HepG2 (cell line): ENCODE data around the gene USP43. TPM values are rescaled to one million over a fixed set of nuclear protein-coding genes. Genes with fewer than 3 reads are reported as not detected.

Experiments used
- ATAD3A ChIP-seq: sonication (generic); formaldehyde crosslinking; IDR thresholded peaks from 2 replicates; pipeline ENCODE4 v1.4.0; 2020; ENCODE audit warnings: missing genetic modification reagents
- DNMT1 ChIP-seq: sonication (generic); formaldehyde crosslinking; IDR thresholded peaks from 2 replicates; pipeline ENCODE4 v1.5.1; 2020; ENCODE audit warnings: mild to moderate bottlenecking, missing genetic modification reagents
- HES4 ChIP-seq: sonication (generic); formaldehyde crosslinking; IDR thresholded peaks from 2 replicates; pipeline ENCODE4 v1.9.0; 2021; ENCODE audit warnings: mild to moderate bottlenecking, missing genetic modification reagents, borderline replicate concordance
- IRX3 ChIP-seq: sonication (generic); formaldehyde crosslinking; IDR thresholded peaks from 2 replicates; pipeline ENCODE4 v1.8.1; 2023; ENCODE audit warnings: mild to moderate bottlenecking, low read depth, missing genetic modification reagents, borderline replicate concordance
- KDM5B ChIP-seq: sonication (generic); formaldehyde crosslinking; IDR thresholded peaks from 2 replicates; pipeline ENCODE4 v1.4.0; 2020; ENCODE audit warnings: missing genetic modification reagents, mild to moderate bottlenecking, borderline replicate concordance
- NCOA1 ChIP-seq: sonication (generic); formaldehyde crosslinking; IDR thresholded peaks from 2 replicates; pipeline ENCODE4 v1.9.0; 2021; ENCODE audit warnings: missing genetic modification reagents
- PPARG ChIP-seq: conservative IDR thresholded peaks from 2 replicates; pipeline ENCODE4 v1.6.1; 2016; ENCODE audit warnings: missing biosample characterization, missing genetic modification reagents
- PTBP1 ChIP-seq: fragments of 200-400 bp; formaldehyde crosslinking; IDR thresholded peaks from 2 replicates; pipeline ENCODE4 v1.6.1; 2018; ENCODE audit warnings: low read length, low read depth; ENCODE audit not compliant: poor library complexity, severe bottlenecking
- SP5 ChIP-seq: IDR thresholded peaks from 2 replicates; pipeline ENCODE4 v1.6.1; 2016; ENCODE audit warnings: low read depth, borderline replicate concordance
- THAP9 ChIP-seq: sonication (generic); formaldehyde crosslinking; IDR thresholded peaks from 2 replicates; pipeline ENCODE4; 2020; ENCODE audit warnings: missing genetic modification reagents, mild to moderate bottlenecking, borderline replicate concordance
- YEATS2 ChIP-seq: sonication (generic); formaldehyde crosslinking; IDR thresholded peaks from 2 replicates; pipeline ENCODE4 v1.4.0; 2020; ENCODE audit warnings: missing genetic modification reagents, borderline replicate concordance
- ZMAT3 ChIP-seq: sonication (generic); formaldehyde crosslinking; conservative IDR thresholded peaks from 2 replicates; pipeline ENCODE4 v1.7.0; 2021; ENCODE audit warnings: missing genetic modification reagents
- ZNF232 ChIP-seq: sonication (generic); formaldehyde crosslinking; IDR thresholded peaks from 2 replicates; pipeline ENCODE4 v1.4.0; 2020; ENCODE audit warnings: missing genetic modification reagents, borderline replicate concordance
- ZNF274 ChIP-seq: sonication (generic); formaldehyde crosslinking; IDR thresholded peaks from 2 replicates; pipeline ENCODE4 v1.5.1; 2020; ENCODE audit warnings: mild to moderate bottlenecking, missing genetic modification reagents
- ZNF446 ChIP-seq: sonication (generic); formaldehyde crosslinking; IDR thresholded peaks from 2 replicates; pipeline ENCODE4 v1.5.0; 2020; ENCODE audit warnings: mild to moderate bottlenecking, missing genetic modification reagents
- ZNF460 ChIP-seq: sonication (generic); formaldehyde crosslinking; IDR thresholded peaks from 2 replicates; pipeline ENCODE4 v1.5.1; 2020; ENCODE audit warnings: missing genetic modification reagents, mild to moderate bottlenecking, borderline replicate concordance
- ZNF740 ChIP-seq: sonication (generic); formaldehyde crosslinking; IDR thresholded peaks from 2 replicates; pipeline ENCODE4 v1.4.0; 2020; ENCODE audit warnings: missing genetic modification reagents
- ZNF781 ChIP-seq: sonication (generic); formaldehyde crosslinking; IDR thresholded peaks from 2 replicates; pipeline ENCODE4 v1.5.1; 2020; ENCODE audit warnings: borderline replicate concordance, mild to moderate bottlenecking, missing genetic modification reagents; ENCODE audit errors: not compliant biosample characterization
- ZUFSP ChIP-seq: sonication (generic); formaldehyde crosslinking; IDR thresholded peaks from 2 replicates; pipeline ENCODE4 v1.9.0; 2021; ENCODE audit warnings: missing genetic modification reagents, mild to moderate bottlenecking, borderline replicate concordance
- polyA plus RNA-seq, 8 experiments: library from polyadenylated mRNA; depleted of rRNA in 3 of 8; stranded (reverse) in 7 of 8; unstranded in 1 of 8; fragments of >200 nt; fragmentation: Illumina TruSeq in 4 of 8; extraction: Trizol in 4 of 8; gene quantifications; 2 replicates each; pipeline versions ENCODE4 v1.2.1 to v1.2.3, GENCODE V29; 2011 to 2016; ENCODE audit warnings: low read depth in 4 of 8, missing spikeins in 1 of 8, mixed read lengths in 1 of 8; ENCODE audit not compliant: insufficient read depth in 1 of 8
- total RNA-seq, 5 experiments: library from RNA; depleted of rRNA; stranded (reverse); fragments of >200 nt; fragmentation: Illumina TruSeq; extraction: Trizol; gene quantifications; 2 replicates each; pipeline ENCODE4 v1.2.3, GENCODE V29; 2016; ENCODE audit warnings: low read depth in 1 of 5
- TF ChIP-seq, protein P1 (sequence below): sonication (generic); formaldehyde crosslinking; IDR thresholded peaks from 2 replicates; pipeline ENCODE4 v1.5.0; 2020; ENCODE audit warnings: mild to moderate bottlenecking, missing genetic modification reagents, borderline replicate concordance

Gene USP43
- total and polyA plus RNA-seq, 2 of the 13 experiments (the other 11 are each of a cell fraction or from before 2014, with no cell fraction given) = 1.6 to 2.2 TPM

- TF ChIP-seq ZUFSP (CRISPR knock-in tag) = no peak
- no peak; the same call in 1 of the 2 replicates for TF ChIP-seq ZNF274 (CRISPR knock-in tag)
- no peak for TF ChIP-seq ZNF460 (CRISPR knock-in tag)
- no peak for TF ChIP-seq ZMAT3 (CRISPR knock-in tag)
- TF ChIP-seq, protein P1, sequence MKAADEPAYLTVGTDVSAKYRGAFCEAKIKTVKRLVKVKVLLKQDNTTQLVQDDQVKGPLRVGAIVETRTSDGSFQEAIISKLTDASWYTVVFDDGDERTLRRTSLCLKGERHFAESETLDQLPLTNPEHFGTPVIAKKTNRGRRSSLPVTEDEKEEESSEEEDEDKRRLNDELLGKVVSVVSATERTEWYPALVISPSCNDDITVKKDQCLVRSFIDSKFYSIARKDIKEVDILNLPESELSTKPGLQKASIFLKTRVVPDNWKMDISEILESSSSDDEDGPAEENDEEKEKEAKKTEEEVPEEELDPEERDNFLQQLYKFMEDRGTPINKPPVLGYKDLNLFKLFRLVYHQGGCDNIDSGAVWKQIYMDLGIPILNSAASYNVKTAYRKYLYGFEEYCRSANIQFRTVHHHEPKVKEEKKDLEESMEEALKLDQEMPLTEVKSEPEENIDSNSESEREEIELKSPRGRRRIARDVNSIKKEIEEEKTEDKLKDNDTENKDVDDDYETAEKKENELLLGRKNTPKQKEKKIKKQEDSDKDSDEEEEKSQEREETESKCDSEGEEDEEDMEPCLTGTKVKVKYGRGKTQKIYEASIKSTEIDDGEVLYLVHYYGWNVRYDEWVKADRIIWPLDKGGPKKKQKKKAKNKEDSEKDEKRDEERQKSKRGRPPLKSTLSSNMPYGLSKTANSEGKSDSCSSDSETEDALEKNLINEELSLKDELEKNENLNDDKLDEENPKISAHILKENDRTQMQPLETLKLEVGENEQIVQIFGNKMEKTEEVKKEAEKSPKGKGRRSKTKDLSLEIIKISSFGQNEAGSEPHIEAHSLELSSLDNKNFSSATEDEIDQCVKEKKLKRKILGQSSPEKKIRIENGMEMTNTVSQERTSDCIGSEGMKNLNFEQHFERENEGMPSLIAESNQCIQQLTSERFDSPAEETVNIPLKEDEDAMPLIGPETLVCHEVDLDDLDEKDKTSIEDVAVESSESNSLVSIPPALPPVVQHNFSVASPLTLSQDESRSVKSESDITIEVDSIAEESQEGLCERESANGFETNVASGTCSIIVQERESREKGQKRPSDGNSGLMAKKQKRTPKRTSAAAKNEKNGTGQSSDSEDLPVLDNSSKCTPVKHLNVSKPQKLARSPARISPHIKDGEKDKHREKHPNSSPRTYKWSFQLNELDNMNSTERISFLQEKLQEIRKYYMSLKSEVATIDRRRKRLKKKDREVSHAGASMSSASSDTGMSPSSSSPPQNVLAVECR (CRISPR knock-in tag) = no peak; the same call in 1 of the 2 replicates
- no peak for TF ChIP-seq IRX3 (CRISPR knock-in tag)
- TF ChIP-seq NCOA1 = no peak
- TF ChIP-seq PTBP1 = peak; percentile 61
- peak; percentile 45; the same call in 1 of the 2 replicates for TF ChIP-seq SP5 (CRISPR knock-in tag)
- TF ChIP-seq KDM5B = peak; percentile 70; the same call in 1 of the 2 replicates
- TF ChIP-seq HES4 = no peak
- TF ChIP-seq YEATS2 (CRISPR knock-in tag) = no peak
- no peak for TF ChIP-seq ZNF781 (CRISPR knock-in tag)
- TF ChIP-seq DNMT1 = no peak
- no peak for TF ChIP-seq ZNF232 (CRISPR knock-in tag)
- no peak for TF ChIP-seq ATAD3A (CRISPR knock-in tag)
- no peak for TF ChIP-seq ZNF446 (CRISPR knock-in tag)
- TF ChIP-seq ZNF740 (CRISPR knock-in tag) = no peak
- TF ChIP-seq PPARG (CRISPR knock-in tag) = no peak
- no peak for TF ChIP-seq THAP9 (CRISPR knock-in tag)
Observed at GRCh38 chr17:9644910-9645751, at the start of gene USP43 (continued).
